HG02885 (cell line): ENCODE results near the gene RNU1-4.
"Not testable (repeated sequence)": the region's sequence is repeated elsewhere in the genome, so short reads cannot be mapped to it uniquely, and the experiment has no call there.

Experiments used
- ATAC-seq: cut with Tn5 transposase; IDR thresholded peaks from one replicate; pipeline ENCODE4 v1.9.1; 2021; ENCODE audit warnings: mild to moderate bottlenecking; ENCODE audit not compliant: unreplicated experiment, poor library complexity

Gene RNU1-4

DNA sequence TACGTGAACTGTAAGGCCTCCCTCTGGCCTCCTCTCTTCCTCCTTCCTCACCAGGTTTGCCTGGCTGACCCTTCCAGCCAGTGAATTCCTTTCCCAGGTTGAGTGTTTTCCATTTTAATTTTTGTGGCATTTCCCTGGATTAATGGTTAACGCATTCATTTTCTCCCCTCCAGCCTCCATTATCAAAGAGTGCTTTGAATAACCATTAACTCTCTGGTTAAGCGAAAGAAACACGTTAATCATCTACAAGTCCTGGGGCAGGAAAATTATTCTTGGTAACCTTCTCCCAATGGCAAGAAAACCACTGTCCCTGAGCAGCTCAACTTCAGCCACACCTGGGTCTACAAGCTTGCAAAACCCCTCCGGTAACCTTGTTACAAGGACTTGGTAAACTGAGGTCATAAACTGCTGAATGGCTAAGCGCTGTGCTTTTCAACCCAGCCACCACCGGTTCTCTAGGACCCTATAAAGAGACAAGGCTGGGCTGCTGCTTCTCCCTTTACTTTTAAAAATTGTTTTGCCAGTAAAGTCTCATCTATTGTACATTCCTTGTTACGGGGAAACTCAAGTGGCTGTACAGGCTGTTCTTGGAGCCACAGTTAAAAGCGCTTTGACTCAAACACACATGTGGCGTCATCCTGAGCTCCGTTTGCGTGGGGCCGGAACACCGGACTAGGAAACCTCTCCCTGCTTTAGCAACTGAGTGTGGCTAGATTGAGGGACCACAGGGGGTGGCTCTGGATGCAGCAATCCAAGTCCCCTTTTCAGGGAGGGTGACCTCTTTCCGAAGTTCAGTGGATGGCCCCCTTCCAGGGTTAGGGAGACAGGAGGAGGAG, 24.7 kb downstream of the RNU1-4 start:
- ATAC-seq = not testable (repeated sequence)

DNA sequence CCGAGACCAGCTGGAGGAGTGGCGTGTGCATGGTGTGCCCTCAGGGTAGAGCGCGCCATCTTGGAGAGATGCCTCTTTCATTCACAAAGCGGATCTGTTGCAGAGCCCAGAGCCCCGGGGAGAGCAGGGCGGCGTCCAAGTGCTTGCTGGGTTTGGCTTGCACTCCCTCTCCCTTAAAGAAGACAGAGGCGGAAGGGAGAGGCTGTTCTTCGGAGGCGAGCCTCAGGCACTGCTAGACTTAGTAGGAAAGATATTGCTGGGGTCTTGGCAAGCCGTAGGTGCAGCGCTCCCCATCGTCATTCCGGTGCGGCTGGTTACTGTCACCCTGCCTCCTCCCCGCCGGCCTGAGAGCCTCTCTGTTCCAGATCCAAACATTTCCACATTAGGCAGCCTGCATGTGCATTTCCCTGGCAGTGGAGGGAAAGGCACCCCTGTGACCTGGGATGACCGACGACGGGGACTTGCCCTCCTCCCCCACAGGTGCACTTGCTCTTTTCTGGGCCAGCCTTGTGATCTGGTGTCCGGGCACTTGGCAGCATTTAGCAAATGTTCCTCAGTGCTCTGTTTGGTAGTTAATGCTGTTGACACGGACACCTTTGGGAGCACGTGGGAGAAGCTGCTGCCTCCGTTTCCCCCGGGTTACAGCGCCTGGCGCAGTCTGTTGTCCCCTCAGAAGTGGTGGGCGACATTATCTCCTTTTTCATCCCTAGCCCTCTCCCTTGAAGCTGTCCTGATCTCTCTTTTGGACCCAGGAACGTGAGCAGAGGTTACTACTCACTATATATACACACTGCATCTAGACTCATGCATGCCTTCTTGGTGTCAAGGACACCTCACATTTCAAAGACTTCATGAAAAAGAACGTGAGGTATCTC, 25.7 kb downstream of the RNU1-4 start:
- ATAC-seq = not testable (repeated sequence)

DNA sequence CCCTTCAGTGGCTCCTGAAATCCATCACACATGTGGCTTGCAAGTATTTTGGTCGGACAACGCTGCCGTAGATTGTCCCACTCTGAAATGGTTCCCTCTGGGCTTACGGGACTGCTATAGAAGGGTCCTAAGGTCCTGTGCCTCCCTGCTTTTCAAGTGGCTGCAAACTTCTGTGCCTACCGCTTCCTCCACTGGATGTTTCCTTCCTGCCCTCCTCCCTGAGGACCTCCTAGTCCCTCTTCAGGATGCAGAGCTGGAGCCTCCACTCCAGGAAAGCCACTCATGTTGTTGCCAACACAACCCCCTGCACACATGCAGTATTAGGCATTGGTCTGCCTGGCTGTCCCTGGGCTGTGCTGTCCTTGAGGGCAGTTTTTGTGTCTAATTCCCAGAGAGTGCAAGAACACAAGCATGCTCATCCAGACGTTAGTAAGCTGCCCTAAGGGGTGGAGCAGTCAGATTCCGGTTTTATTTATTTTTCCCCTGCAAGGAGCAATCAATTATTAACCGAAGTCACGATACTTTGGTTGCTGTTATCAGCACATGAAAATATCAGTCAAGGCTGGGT, 26.5 kb downstream of the RNU1-4 start:
- ATAC-seq = not testable (repeated sequence)

DNA sequence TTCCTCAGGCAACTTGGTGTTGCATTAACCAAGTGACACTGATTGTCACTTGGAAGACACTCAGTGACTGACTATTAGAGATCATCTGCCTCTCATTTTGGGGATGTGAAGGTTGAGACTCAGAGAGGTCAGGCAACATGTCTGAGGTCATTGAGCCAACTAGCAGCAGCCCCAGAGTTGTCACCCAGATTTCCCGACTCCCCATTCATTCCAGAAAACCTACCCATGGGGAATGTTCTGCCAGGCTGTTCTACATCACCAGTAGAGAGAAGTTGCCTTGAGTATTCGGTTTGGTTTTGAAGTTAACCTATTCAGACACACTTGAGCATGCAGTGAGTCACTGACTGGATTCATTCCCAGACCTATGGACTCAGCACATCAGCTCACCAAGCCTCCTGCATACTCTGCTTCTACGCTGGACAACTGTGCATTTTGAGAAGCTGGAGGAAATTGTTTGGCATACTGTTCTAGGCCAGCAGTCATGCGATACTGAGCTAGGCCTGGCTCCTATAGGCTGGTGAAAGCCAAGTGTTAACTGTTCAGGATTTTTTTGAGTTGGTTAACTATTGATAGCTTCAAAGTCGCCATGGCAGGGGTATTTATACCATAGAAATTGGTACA, 29.9 kb downstream of the RNU1-4 start:
- ATAC-seq = not testable (repeated sequence)

DNA sequence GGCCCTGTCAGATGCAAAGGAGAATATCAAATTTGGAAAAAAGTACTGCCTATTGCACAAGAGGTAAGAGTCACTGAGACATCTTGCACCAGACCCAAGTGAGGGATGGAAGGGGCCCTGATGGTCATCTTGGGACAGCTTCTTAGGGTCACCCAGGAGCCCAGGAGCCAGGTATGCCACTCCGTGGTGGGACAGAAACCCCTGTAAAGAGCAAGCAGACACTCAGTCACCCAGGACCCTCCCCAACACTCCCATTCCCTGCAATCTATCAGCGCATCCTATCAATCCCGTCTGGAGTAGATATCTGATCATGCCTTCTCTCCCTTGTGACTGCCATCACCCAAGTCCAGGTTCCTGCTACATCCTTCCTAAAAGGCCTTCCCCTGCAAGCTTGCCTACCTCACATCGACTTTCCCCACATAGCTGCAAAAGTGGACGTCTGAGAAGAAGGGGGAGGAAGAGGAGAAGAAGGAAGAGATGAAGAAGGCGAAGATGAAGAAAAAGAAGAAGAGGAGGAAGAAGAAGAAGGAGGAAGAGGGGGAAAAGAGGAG, 30.7 kb downstream of the RNU1-4 start:
- not testable (repeated sequence) for ATAC-seq

DNA sequence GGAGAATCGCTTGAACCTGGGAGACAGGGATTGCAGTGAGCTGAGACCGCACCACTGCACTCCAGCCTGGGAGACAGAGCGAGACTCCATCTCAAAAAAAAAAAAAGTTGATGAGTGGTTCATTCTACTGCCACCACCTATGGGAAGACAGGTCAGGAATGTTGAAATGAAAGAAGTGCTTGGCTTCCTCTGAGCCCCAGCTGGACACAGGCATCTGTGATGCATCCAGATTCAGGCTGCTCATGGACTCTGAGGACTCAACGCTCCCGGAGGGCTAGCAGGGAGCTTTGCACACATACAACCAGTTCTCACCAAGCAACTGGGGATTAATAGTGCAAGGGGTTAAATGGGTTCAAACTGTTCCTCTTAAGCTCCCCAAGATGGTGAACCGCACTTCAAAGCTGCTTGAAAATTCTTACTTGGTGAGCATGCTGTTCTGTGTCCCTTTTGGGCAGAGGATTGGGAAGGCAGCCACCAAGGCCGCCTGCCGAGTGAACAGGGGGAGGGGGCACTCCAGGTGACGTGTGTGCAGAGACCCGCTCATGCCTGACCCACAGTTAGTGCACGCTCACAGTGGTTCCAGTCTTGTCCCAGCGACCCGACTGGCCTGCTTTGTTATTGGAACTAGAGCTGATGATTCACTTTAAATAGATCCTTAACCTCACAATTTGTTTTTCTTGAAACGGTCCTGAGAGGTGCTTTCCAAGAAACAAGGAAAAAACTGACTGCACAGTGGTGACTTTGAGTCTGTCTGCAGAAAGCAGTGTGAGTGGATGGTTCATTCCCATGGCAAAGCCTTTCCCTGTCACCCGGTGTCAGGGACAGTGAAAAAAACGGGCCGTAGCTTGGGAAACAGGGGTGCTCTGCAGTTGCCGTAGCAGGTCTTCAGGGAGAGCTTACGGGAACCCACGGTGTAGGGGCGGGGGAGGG, 32.2 kb downstream of the RNU1-4 start:
- ATAC-seq = not testable (repeated sequence)

DNA sequence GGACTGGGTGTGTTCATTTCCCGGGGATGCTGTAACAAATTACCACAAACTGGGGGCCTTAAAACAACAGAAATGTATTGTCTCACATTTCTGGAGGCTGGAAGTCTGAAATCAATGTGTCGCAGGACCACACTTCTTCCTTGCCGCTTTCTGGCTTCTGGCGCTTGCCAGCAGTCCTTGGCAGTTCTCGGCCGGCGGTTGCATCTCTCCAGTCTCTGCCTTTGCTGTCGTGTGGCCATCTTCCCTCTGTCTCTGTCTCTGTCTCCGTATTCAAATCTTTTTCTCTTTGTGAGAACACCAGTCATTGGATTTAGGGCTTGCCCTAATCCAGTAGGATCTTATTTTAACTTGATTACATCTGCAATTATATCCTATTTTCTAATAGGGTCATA, 32.9 kb downstream of the RNU1-4 start:
- ATAC-seq = not testable (repeated sequence)

DNA sequence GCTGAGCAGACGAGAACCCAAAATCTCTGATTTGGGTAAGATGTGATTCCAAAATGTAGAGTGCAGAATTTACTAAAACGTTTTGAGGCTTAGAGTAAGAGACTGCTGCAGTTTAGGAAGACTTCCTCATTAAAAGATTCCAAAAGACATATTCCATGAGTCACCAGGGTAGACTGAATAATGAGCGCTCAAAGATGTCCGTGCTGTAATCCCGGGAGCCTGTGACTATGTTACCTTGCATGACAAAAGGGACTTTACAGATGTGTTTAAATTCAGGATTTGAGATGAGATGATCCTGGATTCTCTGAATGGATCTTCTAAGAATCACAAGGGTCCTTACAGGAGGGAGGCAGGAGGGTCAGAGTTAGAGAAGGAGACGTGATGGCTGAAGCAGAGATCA, 33.4 kb downstream of the RNU1-4 start:
- not testable (repeated sequence) for ATAC-seq

DNA sequence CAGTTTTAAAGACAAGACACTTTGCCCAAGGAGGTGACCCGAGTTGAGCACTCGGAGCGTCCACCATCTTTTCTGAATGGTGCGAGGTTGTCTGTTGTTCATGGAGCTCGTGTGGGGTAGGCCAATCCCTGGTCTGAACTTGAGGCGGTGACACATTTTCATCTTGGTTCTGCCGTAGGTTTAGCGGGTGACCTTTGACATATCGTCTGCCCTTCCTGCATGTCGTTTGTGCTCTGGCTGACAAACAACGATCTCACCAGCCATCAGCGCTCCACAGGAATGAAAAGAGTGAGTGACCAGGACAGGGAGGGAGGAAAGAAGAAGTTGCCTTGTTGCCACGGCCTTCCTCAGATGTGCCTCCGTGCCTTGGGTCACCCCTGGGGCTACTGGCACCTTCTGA, 34.5 kb downstream of the RNU1-4 start:
- not testable (repeated sequence) for ATAC-seq

DNA sequence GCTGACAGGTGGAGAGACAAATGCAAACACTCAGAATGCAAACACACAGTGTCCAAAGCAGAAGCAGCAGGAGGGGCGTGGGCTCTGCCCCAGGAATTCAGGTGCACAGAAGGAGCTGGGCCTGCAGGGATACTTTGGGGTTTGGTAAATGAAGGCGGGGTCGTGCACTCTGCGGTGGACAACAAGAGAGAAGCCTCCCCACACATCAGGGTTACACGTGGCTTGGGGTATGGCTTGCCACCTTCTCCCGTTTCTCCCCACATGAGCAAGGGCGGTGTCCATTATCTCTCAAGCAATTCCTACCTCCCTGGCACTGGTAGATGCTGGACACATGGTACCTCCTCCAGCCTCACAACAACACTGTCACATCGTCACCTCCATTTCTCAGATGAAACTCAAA, 35.0 kb downstream of the RNU1-4 start:
- not testable (repeated sequence) for ATAC-seq

DNA sequence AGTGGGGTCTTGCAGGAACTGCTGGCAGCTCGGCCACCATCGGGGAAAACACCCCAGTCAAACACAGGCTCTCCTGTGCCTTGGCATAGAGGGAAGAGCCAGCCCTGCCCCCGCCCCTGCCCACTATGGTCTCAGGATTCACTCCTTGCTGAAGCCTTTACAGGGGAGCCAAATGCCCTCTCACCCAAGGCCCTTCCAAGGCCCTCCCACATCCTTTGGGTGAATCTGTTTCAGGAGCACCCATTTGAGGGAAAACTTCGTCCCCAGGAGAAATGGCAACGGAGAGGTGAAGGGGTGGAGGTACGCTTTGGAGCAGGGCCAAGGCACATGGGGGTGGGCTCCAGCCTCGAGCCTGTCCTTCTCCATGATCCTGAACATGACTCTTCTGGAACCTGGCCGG, 35.9 kb downstream of the RNU1-4 start:
- ATAC-seq = not testable (repeated sequence)

DNA sequence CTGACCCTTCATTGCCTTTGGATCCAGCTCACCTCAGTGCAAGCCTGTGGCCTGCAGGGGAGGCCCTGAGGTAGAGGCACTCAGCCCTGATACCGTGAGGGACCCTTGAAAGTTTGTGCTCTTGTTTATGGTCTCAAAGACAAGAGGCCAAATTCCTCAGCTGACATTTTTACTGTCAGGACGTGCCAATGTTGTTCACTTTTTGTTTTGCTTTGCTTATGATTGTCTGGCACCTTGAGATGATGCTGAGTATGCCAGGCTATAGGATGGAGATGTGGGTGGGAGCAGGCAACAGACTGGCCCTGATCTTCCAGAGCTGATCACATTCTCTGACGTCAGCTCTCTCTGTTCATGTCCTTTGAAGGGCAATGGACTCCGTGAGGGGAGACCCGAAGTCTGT, 36.5 kb downstream of the RNU1-4 start:
- not testable (repeated sequence) for ATAC-seq

DNA sequence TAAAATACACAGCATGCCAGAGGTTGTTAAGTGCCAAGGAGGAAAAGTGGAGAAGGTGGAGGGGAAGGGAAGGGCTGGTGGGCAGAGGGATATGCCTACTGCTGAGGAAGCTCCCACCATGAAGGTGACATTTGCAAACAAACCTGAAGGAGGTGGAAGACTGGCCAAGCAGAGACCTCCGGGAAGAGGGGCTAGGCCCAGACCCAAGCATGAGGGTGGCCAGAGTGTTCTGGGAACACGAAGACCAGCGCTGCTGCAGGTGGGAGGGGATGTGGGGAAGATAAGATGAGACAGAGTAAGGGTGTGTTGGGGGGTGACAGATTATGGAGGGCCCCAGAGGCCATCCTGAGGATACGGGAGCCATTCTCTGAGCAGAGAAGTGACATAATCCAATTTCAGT, 37.5 kb downstream of the RNU1-4 start:
- not testable (repeated sequence) for ATAC-seq

DNA sequence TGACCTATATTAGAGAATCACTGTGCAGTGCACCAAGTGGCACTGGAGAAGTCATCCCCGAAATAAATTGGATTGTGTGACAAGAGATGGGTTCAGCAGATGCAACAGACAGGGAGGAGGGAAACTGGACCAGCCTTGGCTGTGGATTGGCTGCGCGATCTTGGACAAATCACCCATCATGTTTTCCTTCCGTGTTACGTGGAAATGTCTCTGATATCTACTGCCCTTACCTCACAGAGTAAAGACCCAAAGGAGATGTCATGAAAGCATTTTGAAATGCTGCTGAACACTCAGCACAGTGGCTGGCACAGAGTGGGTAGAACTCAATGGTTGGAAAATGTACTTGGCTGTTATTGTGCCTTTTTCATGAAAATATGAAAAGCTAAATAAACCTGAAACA, 39.2 kb downstream of the RNU1-4 start:
- ATAC-seq = not testable (repeated sequence)

DNA sequence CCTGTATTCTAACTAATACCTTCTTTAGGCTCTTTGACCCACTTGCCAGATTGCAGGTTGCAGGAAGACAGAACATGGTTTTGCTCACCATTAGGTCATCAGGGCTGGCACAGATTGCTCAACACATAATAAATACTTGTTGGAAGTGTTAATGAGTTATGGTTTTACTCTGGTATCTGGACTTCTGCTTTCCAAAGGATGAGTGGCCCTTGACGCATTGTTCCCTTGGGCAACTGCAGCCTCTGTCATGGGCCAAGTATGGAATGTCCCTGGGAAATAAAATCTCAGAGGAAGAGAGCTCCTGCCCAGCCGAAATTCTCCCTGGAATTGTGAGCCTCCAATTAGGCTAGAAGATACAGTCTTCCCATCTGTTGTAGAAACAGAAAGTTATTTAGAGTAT, 40.7 kb downstream of the RNU1-4 start:
- not testable (repeated sequence) for ATAC-seq

DNA sequence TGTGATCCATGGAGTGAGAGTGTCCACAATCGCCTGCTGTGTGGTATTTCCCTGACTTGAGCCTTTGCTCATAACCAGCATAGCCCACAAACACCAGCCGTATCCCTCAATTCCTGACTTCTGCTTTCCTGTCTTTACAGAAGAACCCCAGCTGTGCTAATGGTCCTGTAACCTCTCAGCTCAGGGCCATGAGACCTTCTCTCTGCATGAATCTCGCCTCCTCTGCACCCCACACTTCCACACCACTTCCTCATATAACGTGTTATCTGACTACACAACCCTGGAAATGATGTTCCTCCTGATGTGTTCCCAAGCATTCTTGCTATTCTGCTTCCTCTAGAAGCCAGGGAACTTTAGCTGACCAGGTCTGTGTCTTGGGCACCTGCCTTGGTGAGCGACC, 41.3 kb downstream of the RNU1-4 start:
- ATAC-seq = not testable (repeated sequence)

DNA sequence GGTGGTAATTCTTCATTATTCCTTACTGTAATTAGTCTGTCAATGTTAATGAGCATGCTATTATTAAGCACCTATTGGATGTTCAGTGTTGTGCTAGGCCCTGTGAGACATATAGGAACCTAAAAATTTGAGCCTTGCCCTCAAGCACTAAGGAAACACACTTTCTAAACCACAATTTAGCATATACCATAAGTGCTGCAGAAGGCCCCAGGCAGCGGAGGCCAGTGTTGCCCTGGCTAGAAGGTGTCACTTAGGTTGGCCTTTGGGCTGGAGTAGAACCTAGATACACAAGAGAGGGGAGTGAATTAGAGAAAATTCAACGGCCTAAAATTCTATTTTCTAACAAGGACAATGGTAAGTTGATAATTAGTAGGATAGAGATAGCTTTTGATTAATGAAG, 44.6 kb downstream of the RNU1-4 start:
- not testable (repeated sequence) for ATAC-seq

DNA sequence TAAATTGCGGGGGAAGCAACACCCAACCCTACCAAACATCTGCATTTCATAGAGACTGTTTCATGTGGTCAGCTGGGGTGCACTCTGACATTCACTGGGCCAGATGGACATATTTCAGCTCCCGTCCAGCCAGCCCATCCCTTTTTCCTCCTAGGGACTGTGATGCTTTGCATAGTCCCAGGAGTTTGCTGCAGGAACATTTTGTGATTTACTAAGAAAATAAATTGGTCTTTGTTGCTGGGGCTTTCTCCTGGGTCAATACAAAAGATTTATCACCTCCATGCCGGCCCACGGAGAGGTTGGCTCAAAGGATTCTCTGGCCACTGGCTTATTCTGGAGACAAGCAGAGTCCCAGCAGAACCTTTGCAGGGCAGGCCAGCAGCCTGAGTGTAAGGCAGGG, 46.0 kb downstream of the RNU1-4 start:
- ATAC-seq = not testable (repeated sequence)

DNA sequence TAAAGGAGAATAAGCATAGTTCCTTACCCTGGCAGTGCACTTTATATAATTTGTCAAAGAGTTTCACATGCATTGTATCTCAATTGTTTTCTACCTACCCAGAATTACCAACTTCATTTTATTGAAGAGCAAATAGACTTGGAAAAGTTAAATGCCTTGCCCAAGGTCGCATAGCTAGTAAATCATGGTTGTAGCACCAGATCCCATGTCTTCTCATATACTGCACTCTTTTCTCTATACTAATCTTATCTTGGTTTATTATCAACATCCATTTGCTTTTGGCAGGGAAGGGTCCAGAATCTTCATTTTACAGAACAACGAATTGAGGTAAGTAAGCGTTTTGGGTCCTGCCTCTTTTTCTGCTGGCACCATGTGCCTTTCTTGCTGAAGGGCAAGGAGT, 46.9 kb downstream of the RNU1-4 start:
- ATAC-seq = not testable (repeated sequence)
